SKM-1 (cell line): ENCODE data around the gene TIMM23.

Experiments used
- DNase-seq: peaks from one replicate; lab custom pipeline; 2025; ENCODE audit not compliant: unreplicated experiment; lab: John Stamatoyannopoulos, UW

The TIMM23 gene

GRCh38 chr10:46052057-46052790, 79.9 kb downstream of the TIMM23 start:
- DNase-seq: no peak

GRCh38 chr10:46052791-46053375, 80.6 kb downstream of the TIMM23 start:
- no peak for DNase-seq
